Spleen (tissue), 11 donors: ENCODE data around the gene RBMS3. TPM values are rescaled to one million over a fixed set of nuclear protein-coding genes. Genes with fewer than 3 reads are reported as not detected.
"Not testable (repeated sequence)": the region's sequence is repeated elsewhere in the genome, so short reads cannot be mapped to it uniquely, and the experiment has no call there.

ENCODE experiments used
- DNase-seq: peaks from one replicate; pipeline ENCODE4 v3.0.0-alpha.2; 2020
- H3K27ac ChIP-seq, 8 donors: fragments of 200-600 bp; sonication (generic) in 7 of 8; 1 replicate in 4 of 8; 2 replicates in 4 of 8; pipeline versions ENCODE4 v1.5.0 to v1.8.0; 2016 to 2021; ENCODE audit warnings: inconsistent platforms in 4 of 8, mild to moderate bottlenecking in 4 of 8, moderate library complexity in 1 of 8
- H3K27me3 ChIP-seq, 7 donors: fragments of 200-600 bp; sonication (generic) in 6 of 7; replicated peaks in 1 of 7; 1 replicate in 4 of 7; 2 replicates in 3 of 7; pipeline versions ENCODE4 v1.5.0 to v1.8.0; 2016 to 2021; ENCODE audit warnings: inconsistent platforms in 3 of 7, mild to moderate bottlenecking in 1 of 7
- H3K36me3 ChIP-seq, 6 donors: fragments of 200-600 bp; sonication (generic) in 5 of 6; 1 replicate in 4 of 6; 2 replicates in 2 of 6; pipeline versions ENCODE4 v1.5.0 to v1.8.0; 2016 to 2021; ENCODE audit warnings: inconsistent platforms in 2 of 6
- H3K4me1 ChIP-seq, 6 donors: fragments of 200-600 bp; sonication (generic) in 5 of 6; 1 replicate in 3 of 6; 2 replicates in 3 of 6; pipeline versions ENCODE4 v1.5.0 to v1.8.0; 2016 to 2021; ENCODE audit warnings: inconsistent platforms in 3 of 6
- H3K4me3 ChIP-seq, 8 donors: fragments of 200-600 bp; sonication (generic) in 7 of 8; 1 replicate in 4 of 8; 2 replicates in 4 of 8; pipeline versions ENCODE4 v1.5.0 to v1.8.0; 2016 to 2021; ENCODE audit warnings: inconsistent platforms in 4 of 8, mild to moderate bottlenecking in 4 of 8, moderate library complexity in 2 of 8
- H3K9me3 ChIP-seq, 8 donors: fragments of 200-600 bp; sonication (generic) in 7 of 8; 1 replicate in 4 of 8; 2 replicates in 4 of 8; pipeline versions ENCODE4 v1.5.0 to v1.8.0; 2016 to 2021; ENCODE audit warnings: inconsistent platforms in 4 of 8
- POLR2A ChIP-seq, 3 donors: fragments of 450-650 bp; IDR thresholded peaks; one replicate each; pipeline ENCODE4 v1.5.1; 2017; ENCODE audit warnings: antibody characterized with exemption in 3 of 3, mild to moderate bottlenecking in 1 of 3
- POLR2AphosphoS5 ChIP-seq, 3 donors: sonication (generic); formaldehyde crosslinking; IDR thresholded peaks; one replicate each; pipeline ENCODE4 v1.5.1; 2017; ENCODE audit warnings: antibody characterized with exemption in 3 of 3
- WGBS, 5 donors: extraction: QIAGEN DNeasy Blood & Tissue Kit in 3 of 5; methylation state at CpG; one replicate each; pipeline versions ENCODE4 v1.1.5 to v1.1.7; 2013 to 2018; 5-methylcytosine and 5-hydroxymethylcytosine counted together
- intact Hi-C: fragments of 100-400 bp; cut with DNase I; formaldehyde crosslinking; loops from one replicate; pipeline ENCODE4 v1.15.0; 2023; ENCODE audit warnings: low total_unique reads
- polyA plus RNA-seq, 3 donors: library from polyadenylated mRNA; stranded (reverse); fragments of 200-250 nt; gene quantifications; one replicate each; pipeline ENCODE4 v1.2.1, GENCODE V29; 2013
- small RNA-seq, 4 donors: library from RNA; depleted of rRNA; stranded (forward); fragments of <200 nt; gene quantifications; one replicate each; pipeline ENCODE3, GENCODE V24; 2016
- total RNA-seq, 7 donors: library from RNA; depleted of rRNA in 3 of 7; stranded (reverse); fragments of >200 nt in 3 of 7; fragmentation: NEBNext Ultra II Directional in 4 of 7; extraction: Animal tissue kit (Norgen Biotek cat#: 25700) in 4 of 7; gene quantifications; one replicate each; pipeline versions ENCODE4 v1.1.0 to v1.2.1, GENCODE V29; 2016 to 2021
- TF ChIP-seq, protein P1 (sequence below), 11 experiments: fragments of 200-600 bp in 7 of 11; fragments of 450-650 bp in 4 of 11; sonication (generic) in 4 of 11; IDR thresholded peaks in 8 of 11; conservative IDR thresholded peaks in 3 of 11; 1 replicate in 7 of 11; 2 replicates in 4 of 11; pipeline versions ENCODE4 v1.4.0 to v1.8.0; 2016 to 2021; ENCODE audit warnings: antibody characterized with exemption in 11 of 11, inconsistent platforms in 4 of 11, mild to moderate bottlenecking in 1 of 11
- donor health status: healthy with polysubstance abuse.
- donor health status: DM: no; HTN: no; CAD: no; lungs with moderate emphysema.
- donor health status: DM: no; HTN: no; CAD: no.
- donor health status: Bipolar disorder and iron deficiency.
- donor health status: healthy.
- donor health status: DM: no; HTN: no; CAD: no.
- donor health status: DM: yes; HTN: yes; CAD: no.

The RBMS3 gene
- total and polyA plus RNA-seq, 10 donors: 2.6 to 81.9 (median 52.5) TPM

DNA sequence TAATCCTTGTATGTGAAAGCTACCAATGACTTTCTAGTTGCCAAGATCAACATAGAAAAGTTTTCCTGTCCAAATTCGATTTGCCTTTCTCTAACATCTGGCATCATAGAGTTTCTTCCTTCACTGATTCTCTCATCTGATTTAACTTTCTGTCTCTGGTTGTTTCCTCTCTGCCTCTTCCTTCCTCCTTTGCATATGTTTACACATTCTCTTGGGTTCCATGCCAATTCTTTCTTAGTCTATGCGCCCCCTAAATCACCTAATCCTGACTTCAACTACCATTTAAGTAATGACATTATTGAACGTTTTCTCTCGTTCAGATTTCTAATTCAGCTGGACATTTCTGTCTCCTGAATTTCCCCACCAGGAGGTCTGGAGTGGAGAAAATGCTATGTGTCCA, 763.6 kb downstream of the RBMS3 start:
- Histone ChIP-seq H3K9me3 (no peaks in the 10 kb centered on the region), H3K4me3 (no peak overlapping the region), H3K27ac (no peak overlapping the region), H3K4me1 (peaks cover 0 to 8% (median 2%) of the 10 kb centered on the region in 6 donors), H3K36me3 (no peaks in the 10 kb centered on the region), H3K27me3 (peaks cover 0 to 2% (median 0%) of the 10 kb centered on the region in 7 donors)
- 49 to 63% (median 62%) methylated on average over 4 of the region's 4 CpGs for WGBS, 5 donors
- intact Hi-C loops: loop anchor here (10.0 kb wide), 2 partner anchors 150 to 710 kb away; no protein-coding TSS in a partner anchor
- TF ChIP-seq, protein P1, sequence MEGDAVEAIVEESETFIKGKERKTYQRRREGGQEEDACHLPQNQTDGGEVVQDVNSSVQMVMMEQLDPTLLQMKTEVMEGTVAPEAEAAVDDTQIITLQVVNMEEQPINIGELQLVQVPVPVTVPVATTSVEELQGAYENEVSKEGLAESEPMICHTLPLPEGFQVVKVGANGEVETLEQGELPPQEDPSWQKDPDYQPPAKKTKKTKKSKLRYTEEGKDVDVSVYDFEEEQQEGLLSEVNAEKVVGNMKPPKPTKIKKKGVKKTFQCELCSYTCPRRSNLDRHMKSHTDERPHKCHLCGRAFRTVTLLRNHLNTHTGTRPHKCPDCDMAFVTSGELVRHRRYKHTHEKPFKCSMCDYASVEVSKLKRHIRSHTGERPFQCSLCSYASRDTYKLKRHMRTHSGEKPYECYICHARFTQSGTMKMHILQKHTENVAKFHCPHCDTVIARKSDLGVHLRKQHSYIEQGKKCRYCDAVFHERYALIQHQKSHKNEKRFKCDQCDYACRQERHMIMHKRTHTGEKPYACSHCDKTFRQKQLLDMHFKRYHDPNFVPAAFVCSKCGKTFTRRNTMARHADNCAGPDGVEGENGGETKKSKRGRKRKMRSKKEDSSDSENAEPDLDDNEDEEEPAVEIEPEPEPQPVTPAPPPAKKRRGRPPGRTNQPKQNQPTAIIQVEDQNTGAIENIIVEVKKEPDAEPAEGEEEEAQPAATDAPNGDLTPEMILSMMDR (IDR thresholded peaks at IDR 0.05 in 8 of 11, conservative IDR thresholded peaks at IDR 0.05 in 3 of 11): no peak
- no peak for TF ChIP-seq POLR2AphosphoS5 (IDR thresholded peaks at IDR 0.05)
- DNase-seq: no peak

DNA sequence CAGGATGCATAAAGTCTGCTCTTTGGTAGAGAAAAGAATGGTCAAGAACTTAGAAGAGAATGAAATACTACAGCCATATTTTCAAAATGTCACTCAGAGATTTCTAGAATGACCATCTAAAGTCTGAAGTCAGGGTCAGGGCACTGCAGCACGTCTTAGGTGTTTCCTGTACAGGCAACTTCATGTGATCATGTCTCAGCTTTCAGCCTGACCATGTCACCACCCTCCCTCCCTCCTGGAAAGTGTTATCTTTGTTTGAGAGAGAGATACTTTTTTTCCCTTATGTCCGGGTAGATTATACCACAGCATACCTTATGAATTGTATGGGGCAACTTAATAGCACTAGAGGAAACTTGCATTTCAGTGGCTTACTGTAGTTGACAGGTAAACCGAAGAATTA, 767.6 kb downstream of the RBMS3 start:
- WGBS, 5 donors: 66 to 78% (median 74%) methylated on average over 3 of the region's 3 CpGs
- intact Hi-C loops: loop anchor here (10.0 kb wide), 2 partner anchors 146 to 706 kb away; no protein-coding TSS in a partner anchor
- no peak overlapping the region for H3K4me3 ChIP-seq
- DNase-seq: no peak
- H3K27me3 ChIP-seq: peaks cover 0 to 5% (median 0%) of the 10 kb centered on the region in 7 donors
- TF ChIP-seq, protein P1 (IDR thresholded peaks at IDR 0.05 in 8 of 11, conservative IDR thresholded peaks at IDR 0.05 in 3 of 11): no peak
- TF ChIP-seq POLR2AphosphoS5 (IDR thresholded peaks at IDR 0.05): no peak
- no peak for TF ChIP-seq POLR2A (IDR thresholded peaks at IDR 0.05)
- H3K36me3 ChIP-seq: no peaks in the 10 kb centered on the region
- H3K4me1 ChIP-seq: no peaks in the 10 kb centered on the region
- H3K9me3 ChIP-seq: peaks cover 0 to 5% (median 0%) of the 10 kb centered on the region in 8 donors
- H3K27ac ChIP-seq: no peak overlapping the region

DNA sequence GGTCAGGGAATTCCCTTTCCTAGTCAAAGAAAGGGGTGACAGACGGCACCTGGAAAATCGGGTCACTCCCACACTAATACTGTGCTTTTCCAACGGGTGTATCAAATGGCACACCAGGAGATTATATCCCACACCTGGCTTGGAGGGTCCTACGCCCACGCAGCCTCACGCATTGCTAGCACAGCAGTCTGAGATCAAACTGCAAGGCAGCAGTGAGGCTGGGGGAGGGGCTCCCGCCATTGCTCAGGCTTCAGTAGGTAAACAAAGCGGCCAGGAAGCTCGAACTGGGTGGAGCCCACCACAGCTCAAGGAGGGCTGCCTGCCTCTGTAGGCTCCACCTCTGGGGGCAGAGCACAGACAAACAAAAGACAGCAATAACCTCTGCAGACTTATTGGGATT, 769.2 kb downstream of the RBMS3 start:
- 77 to 95% (median 87%) methylated on average over 6 to 9 of the region's 9 CpGs for WGBS, 5 donors
- H3K27ac ChIP-seq, H3K27me3 ChIP-seq, H3K4me3 ChIP-seq, H3K4me1 ChIP-seq, H3K36me3 ChIP-seq, H3K9me3 ChIP-seq, DNase-seq, intact Hi-C loops: not testable (repeated sequence)

DNA sequence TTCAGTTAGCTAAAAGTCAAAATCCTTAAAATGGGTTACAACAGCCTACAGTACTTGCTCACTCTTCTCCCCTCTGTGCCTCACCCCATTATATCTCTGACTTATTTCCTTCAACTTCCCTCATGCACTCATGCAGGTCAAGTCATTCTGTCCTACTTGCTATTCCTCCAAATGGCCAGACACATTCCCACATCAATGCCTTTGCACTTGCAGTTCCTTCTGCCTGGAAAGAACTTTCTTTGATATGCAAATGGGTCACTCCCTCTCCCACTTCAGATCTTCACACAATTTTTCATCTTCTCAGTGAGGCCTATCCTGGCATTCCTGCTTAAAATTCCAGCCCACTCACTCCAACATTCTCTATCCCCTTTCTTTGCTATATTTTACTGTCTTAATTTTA, 778.4 kb downstream of the RBMS3 start:
- no peaks in the 10 kb centered on the region for H3K27me3 ChIP-seq
- no peak for DNase-seq
- H3K4me3 ChIP-seq: no peak overlapping the region
- H3K4me1 ChIP-seq: no peaks in the 10 kb centered on the region
- no peak overlapping the region for H3K27ac ChIP-seq
- H3K9me3 ChIP-seq: no peaks in the 10 kb centered on the region
- intact Hi-C loops: no loop called here
- H3K36me3 ChIP-seq: no peaks in the 10 kb centered on the region
- TF ChIP-seq POLR2A (IDR thresholded peaks at IDR 0.05) (no peak), POLR2AphosphoS5 (IDR thresholded peaks at IDR 0.05) (no peak)
- TF ChIP-seq, protein P1 (IDR thresholded peaks at IDR 0.05 in 8 of 11, conservative IDR thresholded peaks at IDR 0.05 in 3 of 11): no peak

Small RNA genes lying within 50 kb of the gene (small RNA-seq; reads per million reads assigned to genes)
- gene MTND4LP9: 0 reads per million in 4 donors
